Endothelial cell of umbilical vein (primary cell): ENCODE data around the gene PDK1. TPM values are rescaled to one million over a fixed set of nuclear protein-coding genes. Genes with fewer than 3 reads are reported as not detected.

Experiments
- BruUV-seq: library from RNA; stranded (reverse); fragments of 400-500 nt; replicated peaks from 2 replicates; lab custom pipeline; 2021; lab: Mats Ljungman, UMichigan
- CTCF ChIA-PET: fragments of 300-600, 350-600 bp; sonication (Branson Sonifier 250); formaldehyde crosslinking; loops from one replicate; lab custom pipeline; 2021; ENCODE audit warnings: antibody characterized with exemption, inconsistent platforms; lab: Charles Lee
- POLR2A ChIA-PET: fragments of 300-600, 350-600 bp; sonication (Branson Sonifier 250); formaldehyde crosslinking; loops from one replicate; lab custom pipeline; 2021; ENCODE audit warnings: antibody characterized with exemption, inconsistent platforms; lab: Charles Lee
- DNase-seq: peaks from one replicate; pipeline ENCODE4 v3.0.0-alpha.2; 2011; ENCODE audit warnings: low read depth, low spot score
- FAIRE-seq: peaks from 2 replicates; lab custom pipeline; 2011; peaks lifted over from hg19 to GRCh38; lab: Jason Lieb, UNC
- H2AFZ ChIP-seq: 2 replicates; pipeline ENCODE4 v1.6.0; 2012; ENCODE audit warnings: low read depth, low read length, control low read depth, inconsistent platforms
- H3K27ac ChIP-seq: 2 replicates; pipeline ENCODE4 v1.5.1; 2011; ENCODE audit warnings: low read depth, mild to moderate bottlenecking, control low read depth, low read length, moderate library complexity; ENCODE audit not compliant: insufficient read depth
- H3K27me3 ChIP-seq, 2 experiments: 2 replicates each; pipeline versions ENCODE4 v1.6.0 to v1.6.1; 2011; ENCODE audit warnings: low read length in 2 of 2, mixed read lengths in 1 of 2; ENCODE audit not compliant: control insufficient read depth in 2 of 2, insufficient read depth in 2 of 2
- H3K36me3 ChIP-seq, 2 experiments: 2 replicates in 1 of 2; 3 replicates in 1 of 2; pipeline ENCODE4 v1.5.1; 2011; ENCODE audit warnings: low read length in 2 of 2, mild to moderate bottlenecking in 1 of 2, moderate library complexity in 1 of 2; ENCODE audit not compliant: control insufficient read depth in 2 of 2, insufficient read depth in 2 of 2; ENCODE audit errors: extremely low read depth in 1 of 2
- H3K4me1 ChIP-seq: 3 replicates; pipeline ENCODE4 v1.5.1; 2011; ENCODE audit warnings: mild to moderate bottlenecking, low read length; ENCODE audit not compliant: control insufficient read depth, insufficient read depth; ENCODE audit errors: extremely low read depth
- H3K4me2 ChIP-seq: 2 replicates; pipeline ENCODE4 v1.6.1; 2011; ENCODE audit warnings: low read length, control low read depth, mixed read lengths; ENCODE audit not compliant: insufficient read depth
- H3K4me3 ChIP-seq, 3 experiments: fragments of 200-600 bp in 1 of 3; sonication (generic), shearing (Covaris generic) in 1 of 3; replicated peaks in 1 of 3; 2 replicates each; pipeline ENCODE4 v1.5.1; 2011 to 2016; ENCODE audit warnings: control low read depth in 3 of 3, low read length in 3 of 3, mild to moderate bottlenecking in 2 of 3, inconsistent platforms in 1 of 3, low read depth in 1 of 3, moderate library complexity in 1 of 3; ENCODE audit not compliant: insufficient read depth in 1 of 3
- H3K79me2 ChIP-seq: 2 replicates; pipeline ENCODE4 v1.6.0; 2012; ENCODE audit warnings: low read length, inconsistent platforms; ENCODE audit not compliant: control insufficient read depth, insufficient read depth
- H3K9ac ChIP-seq: replicated peaks from 2 replicates; pipeline ENCODE3; 2011; ENCODE audit warnings: low read length, control low read depth; ENCODE audit not compliant: insufficient read depth; ENCODE audit errors: extremely low read depth
- H3K9me1 ChIP-seq: replicated peaks from 3 replicates; pipeline ENCODE4 v1.6.0; 2011; ENCODE audit warnings: mild to moderate bottlenecking, low read length; ENCODE audit not compliant: control insufficient read depth, insufficient read depth; ENCODE audit errors: extremely low read depth
- H3K9me3 ChIP-seq: replicated peaks from 2 replicates; pipeline ENCODE4 v1.5.1; 2012; ENCODE audit warnings: low read length, inconsistent platforms; ENCODE audit not compliant: control insufficient read depth, insufficient read depth
- H4K20me1 ChIP-seq: replicated peaks from 2 replicates; pipeline ENCODE3; 2011; ENCODE audit warnings: mild to moderate bottlenecking, low read length; ENCODE audit not compliant: control insufficient read depth, insufficient read depth; ENCODE audit errors: extremely low read depth
- EZH2 ChIP-seq: IDR thresholded peaks from 2 replicates; pipeline ENCODE4 v1.6.1; 2012; ENCODE audit warnings: borderline replicate concordance, low read depth, mild to moderate bottlenecking, moderate library complexity, low read length, inconsistent platforms; ENCODE audit not compliant: severe bottlenecking
- FOS ChIP-seq: IDR thresholded peaks from 2 replicates; pipeline ENCODE4 v1.6.1; 2011; ENCODE audit warnings: mild to moderate bottlenecking, low read length, moderate library complexity, borderline replicate concordance; ENCODE audit not compliant: insufficient read depth
- GATA2 ChIP-seq: IDR thresholded peaks from 2 replicates; pipeline ENCODE4 v1.7.0; 2011; ENCODE audit warnings: low read depth, mild to moderate bottlenecking, moderate library complexity, mixed read lengths, low read length; ENCODE audit not compliant: insufficient read length, insufficient read depth
- JUN ChIP-seq: IDR thresholded peaks from 2 replicates; pipeline ENCODE4 v1.6.1; 2011; ENCODE audit warnings: borderline replicate concordance, low read depth; ENCODE audit not compliant: insufficient read length, insufficient read depth
- MYC ChIP-seq: IDR thresholded peaks from one replicate; pipeline ENCODE4 v1.6.1; 2011; ENCODE audit warnings: mild to moderate bottlenecking, low read depth, low read length
- POLR2A ChIP-seq: IDR thresholded peaks from 2 replicates; pipeline ENCODE4 v1.6.1; 2012; ENCODE audit warnings: low read depth, mild to moderate bottlenecking, control low read depth, low read length
- POLR2AphosphoS5 ChIP-seq: IDR thresholded peaks from 2 replicates; pipeline ENCODE4 v1.6.1; 2012; ENCODE audit warnings: low read depth, mild to moderate bottlenecking, control low read depth, low read length, moderate library complexity; ENCODE audit not compliant: insufficient read depth
- dilution Hi-C: fragments of 300-500 bp; cut with MboI; formaldehyde crosslinking; loops from one replicate; pipeline ENCODE4 v1.15.0; 2019; ENCODE audit warnings: low sequenced_read_pairs; ENCODE audit not compliant: extremely low pct_ligation_motif_present
- intact Hi-C: fragments of 100-400 bp; cut with micrococcal nuclease; formaldehyde crosslinking; loops from one replicate; pipeline ENCODE4 v1.10.0; 2022
- polyA plus RNA-seq, 4 experiments: library from polyadenylated mRNA; depleted of rRNA in 3 of 4; stranded (reverse) in 3 of 4; unstranded in 1 of 4; fragments of >200 nt; gene quantifications; 2 replicates each; pipeline versions ENCODE4 v1.2.1 to v1.2.3, GENCODE V29; 2011 to 2012; ENCODE audit warnings: missing spikeins in 1 of 4
- total RNA-seq: library from RNA; stranded (reverse); gene quantifications from 2 replicates; pipeline ENCODE4 v1.2.3, GENCODE V29; 2021
- TF ChIP-seq, protein P1 (sequence below), 2 donors: IDR thresholded peaks; 1 replicate in 1 of 2; 2 replicates in 1 of 2; pipeline ENCODE4 v1.5.1; 2011; ENCODE audit warnings: low read length in 2 of 2, mild to moderate bottlenecking in 2 of 2, moderate library complexity in 2 of 2, control low read depth in 1 of 2, inconsistent platforms in 1 of 2, low read depth in 1 of 2; ENCODE audit not compliant: insufficient read depth in 1 of 2; ENCODE audit errors: extremely low read depth in 1 of 2
- TF ChIP-seq, protein P2 (sequence below): IDR thresholded peaks from 2 replicates; pipeline ENCODE4 v1.6.1; 2011; ENCODE audit not compliant: insufficient read depth, insufficient read length

PDK1 gene
- total and polyA plus RNA-seq, 2 donors (not counting 3 experiments of a cell fraction or from before 2014, with no cell fraction given) = 3.7 to 16.9 TPM

DNA sequence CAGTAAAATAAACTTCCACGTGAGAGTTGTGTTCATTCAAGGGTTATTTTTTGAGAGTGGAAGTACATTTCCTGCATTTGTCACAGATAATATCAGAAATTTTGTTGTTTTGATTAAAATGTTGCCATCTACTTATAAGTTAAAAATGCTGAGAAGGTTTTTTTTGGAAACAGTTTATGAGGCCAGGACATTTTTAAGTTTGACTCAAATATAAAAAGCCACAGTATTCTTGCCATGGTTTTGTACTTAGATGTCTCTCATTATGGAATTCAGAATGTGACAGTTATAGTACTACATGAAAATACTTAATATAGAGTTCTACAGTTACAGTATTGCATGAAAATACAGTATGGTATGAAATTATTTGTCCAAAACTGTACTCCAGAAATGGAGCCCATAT, 44.1 kb downstream of the PDK1 start:
- Histone ChIP-seq H3K27ac (no peak overlapping the region), H4K20me1 (no peaks in the 10 kb centered on the region), H3K9me1 (no peaks in the 10 kb centered on the region), H3K4me1 (peaks cover 10% of the 10 kb centered on the region), H3K27me3 (no peaks in the 10 kb centered on the region), H3K4me3 (no peak overlapping the region), H3K4me2 (no peak overlapping the region), H2AFZ (no peak overlapping the region), H3K36me3 (peaks cover 0 to 2% of the 10 kb centered on the region in 2 experiments), H3K9ac (no peak overlapping the region), H3K79me2 (no peaks in the 10 kb centered on the region), H3K9me3 (no peaks in the 10 kb centered on the region)
- intact Hi-C loops = no loop called here
- dilution Hi-C loops = no loop called here
- no TSS peak for BruUV-seq
- CTCF ChIA-PET = interaction anchor here (1.1 to 9.3 kb wide), 4 partner anchors 18 to 110 kb away, joined by 3 to 108 read pairs (median 6); no protein-coding TSS in a partner anchor
- peak; percentile 13 for DNase-seq
- POLR2A ChIA-PET = no interaction called here
- no peak for FAIRE-seq
- TF ChIP-seq GATA2 (no peak), FOS (no peak), JUN (no peak), POLR2AphosphoS5 (no peak), EZH2 (no peak), POLR2A (no peak), MYC (no peak)
- TF ChIP-seq, protein P1, sequence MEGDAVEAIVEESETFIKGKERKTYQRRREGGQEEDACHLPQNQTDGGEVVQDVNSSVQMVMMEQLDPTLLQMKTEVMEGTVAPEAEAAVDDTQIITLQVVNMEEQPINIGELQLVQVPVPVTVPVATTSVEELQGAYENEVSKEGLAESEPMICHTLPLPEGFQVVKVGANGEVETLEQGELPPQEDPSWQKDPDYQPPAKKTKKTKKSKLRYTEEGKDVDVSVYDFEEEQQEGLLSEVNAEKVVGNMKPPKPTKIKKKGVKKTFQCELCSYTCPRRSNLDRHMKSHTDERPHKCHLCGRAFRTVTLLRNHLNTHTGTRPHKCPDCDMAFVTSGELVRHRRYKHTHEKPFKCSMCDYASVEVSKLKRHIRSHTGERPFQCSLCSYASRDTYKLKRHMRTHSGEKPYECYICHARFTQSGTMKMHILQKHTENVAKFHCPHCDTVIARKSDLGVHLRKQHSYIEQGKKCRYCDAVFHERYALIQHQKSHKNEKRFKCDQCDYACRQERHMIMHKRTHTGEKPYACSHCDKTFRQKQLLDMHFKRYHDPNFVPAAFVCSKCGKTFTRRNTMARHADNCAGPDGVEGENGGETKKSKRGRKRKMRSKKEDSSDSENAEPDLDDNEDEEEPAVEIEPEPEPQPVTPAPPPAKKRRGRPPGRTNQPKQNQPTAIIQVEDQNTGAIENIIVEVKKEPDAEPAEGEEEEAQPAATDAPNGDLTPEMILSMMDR (IDR thresholded peaks at IDR 0.05; ENCODE audit: extremely low read depth in 1 of 2, insufficient read depth in 1 of 2, low read depth in 1 of 2, low read length in 2 of 2) = no peak
- TF ChIP-seq, protein P2, sequence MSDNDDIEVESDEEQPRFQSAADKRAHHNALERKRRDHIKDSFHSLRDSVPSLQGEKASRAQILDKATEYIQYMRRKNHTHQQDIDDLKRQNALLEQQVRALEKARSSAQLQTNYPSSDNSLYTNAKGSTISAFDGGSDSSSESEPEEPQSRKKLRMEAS = no peak
